SK-N-SH (cell line): ENCODE measurements around the gene IRF5. TPM values are rescaled to one million over a fixed set of nuclear protein-coding genes. Genes with fewer than 3 reads are reported as not detected.
A peak's percentile ranks its signal among the peaks of the same experiment; 100 is the strongest.

ENCODE experiments used
- CTCF ChIA-PET: fragments of 300-600, 350-600 bp; formaldehyde crosslinking; extraction: SDS; loops from one replicate; lab custom pipeline; 2021; lab: Yijun Ruan, JAX
- POLR2A ChIA-PET: fragments of 350-600 bp; sonication (Branson Sonifier 250); formaldehyde crosslinking; extraction: SDS; loops from one replicate; lab custom pipeline; 2020; ENCODE audit warnings: antibody characterized with exemption, inconsistent platforms; lab: Yijun Ruan, JAX
- DNase-seq: peaks from one replicate; pipeline ENCODE4 v3.0.0; 2012
- H2AFZ ChIP-seq: fragments of 200-600 bp; sonication (generic); 2 replicates; pipeline ENCODE4 v1.8.1; 2016; ENCODE audit warnings: antibody characterized with exemption, mild to moderate bottlenecking, low read depth
- H3F3A ChIP-seq: fragments of 200-600 bp; sonication (generic); replicated peaks from 2 replicates; pipeline ENCODE3; 2016; ENCODE audit warnings: antibody characterized with exemption, mild to moderate bottlenecking; ENCODE audit not compliant: insufficient read depth
- H3K27ac ChIP-seq, 2 experiments: fragments of 200-500 bp in 1 of 2; fragments of 200-600 bp in 1 of 2; sonication (Bioruptor generic) in 1 of 2; sonication (generic), shearing (Covaris generic) in 1 of 2; 2 replicates each; pipeline versions ENCODE4 v1.5.1 to v1.6.1; 2014 to 2016; ENCODE audit warnings: low read depth in 2 of 2, inconsistent platforms in 1 of 2, low read length in 1 of 2, mild to moderate bottlenecking in 1 of 2, mixed read lengths in 1 of 2
- H3K27me3 ChIP-seq: fragments of 200-600 bp; sonication (generic), shearing (Covaris generic); 2 replicates; pipeline ENCODE4 v1.6.1; 2016; ENCODE audit warnings: mixed run types; ENCODE audit not compliant: insufficient read depth
- H3K36me3 ChIP-seq, 2 experiments: fragments of 200-500 bp in 1 of 2; fragments of 200-600 bp in 1 of 2; sonication (Bioruptor generic) in 1 of 2; sonication (generic) in 1 of 2; replicated peaks in 1 of 2; 2 replicates each; pipeline versions ENCODE3 to v1.5.1; 2014 to 2016; ENCODE audit warnings: low read length in 1 of 2, mild to moderate bottlenecking in 1 of 2; ENCODE audit not compliant: insufficient read depth in 2 of 2, control insufficient read depth in 1 of 2
- H3K4me1 ChIP-seq, 2 experiments: fragments of 200-500 bp in 1 of 2; fragments of 200-600 bp in 1 of 2; sonication (Bioruptor generic) in 1 of 2; sonication (generic), shearing (Covaris generic) in 1 of 2; 2 replicates each; pipeline versions ENCODE4 v1.5.1 to v1.6.1; 2014 to 2016; ENCODE audit warnings: low read depth in 1 of 2, low read length in 1 of 2, mixed run types in 1 of 2; ENCODE audit not compliant: insufficient read depth in 2 of 2, control insufficient read depth in 1 of 2
- H3K4me2 ChIP-seq: fragments of 200-600 bp; sonication (generic), shearing (Covaris generic); 2 replicates; pipeline ENCODE4 v1.6.1; 2017; ENCODE audit warnings: mixed run types
- H3K4me3 ChIP-seq, 2 experiments: fragments of 200-500 bp in 1 of 2; fragments of 200-600 bp in 1 of 2; sonication (Bioruptor generic) in 1 of 2; sonication (generic), shearing (Covaris generic) in 1 of 2; 2 replicates each; pipeline versions ENCODE4 v1.5.1 to v1.8.1; 2014 to 2016; ENCODE audit warnings: low read depth in 2 of 2, inconsistent platforms in 1 of 2, low read length in 1 of 2, mild to moderate bottlenecking in 1 of 2, mixed read lengths in 1 of 2, moderate library complexity in 1 of 2
- H3K79me2 ChIP-seq: fragments of 200-600 bp; sonication (generic); 2 replicates; pipeline ENCODE4 v1.8.1; 2017; ENCODE audit warnings: mild to moderate bottlenecking; ENCODE audit not compliant: insufficient read depth
- H3K9ac ChIP-seq: fragments of 200-600 bp; sonication (generic); 2 replicates; pipeline ENCODE4 v1.6.1; 2017; ENCODE audit warnings: mixed run types
- H3K9me2 ChIP-seq: fragments of 200-600 bp; sonication (generic); 2 replicates; pipeline ENCODE4 v1.6.1; 2017; ENCODE audit warnings: mixed run types
- H3K9me3 ChIP-seq: fragments of 200-600 bp; sonication (generic); 2 replicates; pipeline ENCODE4 v1.6.1; 2017; ENCODE audit warnings: mixed run types, mild to moderate bottlenecking, moderate library complexity
- H4K20me1 ChIP-seq: fragments of 200-600 bp; sonication (generic); 2 replicates; pipeline ENCODE4 v1.6.1; 2017; ENCODE audit warnings: mild to moderate bottlenecking, mixed run types; ENCODE audit not compliant: insufficient read depth
- CTCF ChIP-seq: fragments of 200-600 bp; sonication (generic); IDR thresholded peaks from 2 replicates; pipeline ENCODE4 v1.6.1; 2017; ENCODE audit warnings: antibody characterized with exemption, mild to moderate bottlenecking, moderate library complexity
- ELF1 ChIP-seq: IDR thresholded peaks from 2 replicates; pipeline ENCODE4 v1.4.0; 2012
- EP300 ChIP-seq, 2 experiments: IDR thresholded peaks; 2 replicates each; pipeline versions ENCODE4 v1.4.0 to v1.6.1; 2012; ENCODE audit warnings: borderline replicate concordance in 1 of 2, low read depth in 1 of 2, low read length in 1 of 2
- FOXJ3 ChIP-seq: sonication (generic); formaldehyde crosslinking; IDR thresholded peaks from 2 replicates; pipeline ENCODE4 v1.5.1; 2020; ENCODE audit warnings: mild to moderate bottlenecking, missing genetic modification reagents
- FOXM1 ChIP-seq: IDR thresholded peaks from 2 replicates; pipeline ENCODE4 v1.4.0; 2012; ENCODE audit warnings: low read depth, mild to moderate bottlenecking
- MAX ChIP-seq: IDR thresholded peaks from 2 replicates; pipeline ENCODE4 v1.4.0; 2012; ENCODE audit warnings: low read depth
- NFIC ChIP-seq: IDR thresholded peaks from 2 replicates; pipeline ENCODE4 v1.4.0; 2012; ENCODE audit warnings: borderline replicate concordance
- NRF1 ChIP-seq: IDR thresholded peaks from 2 replicates; pipeline ENCODE4 v1.6.1; 2012; ENCODE audit warnings: low read depth, mild to moderate bottlenecking, low read length
- PBX3 ChIP-seq: IDR thresholded peaks from 2 replicates; pipeline ENCODE4; 2012
- RAD21 ChIP-seq: IDR thresholded peaks from 2 replicates; pipeline ENCODE4 v1.6.1; 2012; ENCODE audit warnings: mild to moderate bottlenecking, low read length
- REST ChIP-seq: IDR thresholded peaks from 2 replicates; pipeline ENCODE4 v1.6.1; 2012; ENCODE audit warnings: mild to moderate bottlenecking, low read depth, low read length, moderate library complexity
- RFX5 ChIP-seq: IDR thresholded peaks from 2 replicates; pipeline ENCODE4 v1.6.1; 2012; ENCODE audit warnings: mild to moderate bottlenecking, improper control_type of control experiment, low read length
- RXRA ChIP-seq: IDR thresholded peaks from 2 replicates; pipeline ENCODE4 v1.4.0; 2012; ENCODE audit warnings: low read depth, mild to moderate bottlenecking, borderline replicate concordance
- TCF12 ChIP-seq: IDR thresholded peaks from 2 replicates; pipeline ENCODE4 v1.4.0; 2012
- TEAD4 ChIP-seq: IDR thresholded peaks from 2 replicates; pipeline ENCODE4 v1.4.0; 2012; ENCODE audit warnings: mild to moderate bottlenecking, borderline replicate concordance; ENCODE audit not compliant: insufficient read depth
- USF1 ChIP-seq: IDR thresholded peaks from 2 replicates; pipeline ENCODE4 v1.4.0; 2012; ENCODE audit warnings: low read depth, borderline replicate concordance
- ZBTB33 ChIP-seq: IDR thresholded peaks from 2 replicates; pipeline ENCODE4 v1.4.0; 2012; ENCODE audit warnings: low read depth, borderline replicate concordance
- WGBS: methylation state at CpG from one replicate; pipeline ENCODE4 v1.1.6; 2017; ENCODE audit warnings: low lambda C conversion rate; 5-methylcytosine and 5-hydroxymethylcytosine counted together
- polyA plus RNA-seq, 3 experiments: library from polyadenylated mRNA; depleted of rRNA; stranded (reverse); fragments of >200 nt; gene quantifications; 2 replicates each; pipeline ENCODE4 v1.2.3, GENCODE V29; 2012
- TF ChIP-seq, protein P1 (sequence below): fragments of 150-350 bp; IDR thresholded peaks from 2 replicates; pipeline ENCODE4 v1.6.1; 2017; ENCODE audit warnings: antibody characterized with exemption, low read length, low read depth, borderline replicate concordance

Gene IRF5
- polyA plus RNA-seq, 1 of the 3 experiments (the other 2 are of a cell fraction): 0.62 TPM

GRCh38 chr7:128906001-128906765 is 31.5 kb upstream of the IRF5 start:
- CTCF ChIA-PET: interaction anchor here (0.9 to 6.8 kb wide), 7 partner anchors 19 to 490 kb away, joined by 3 to 137 read pairs (median 5); no protein-coding TSS in a partner anchor
- Histone ChIP-seq H3K9me2 (no peaks in the 10 kb centered on the region), H3K27ac (no peak overlapping the region), H3K9me3 (no peaks in the 10 kb centered on the region), H3K4me3 (no peak overlapping the region), H2AFZ (no peak overlapping the region), H3K4me2 (no peak overlapping the region), H3K79me2 (no peaks in the 10 kb centered on the region), H4K20me1 (no peaks in the 10 kb centered on the region), H3F3A (no peaks in the 10 kb centered on the region), H3K9ac (no peak overlapping the region), H3K27me3 (peaks cover 8% of the 10 kb centered on the region; the same call in 1 of the 2 replicates), H3K36me3 (no peaks in the 10 kb centered on the region), H3K4me1 (peaks cover 0 to 9% of the 10 kb centered on the region in 2 experiments; a peak in 1 of 4 replicates)
- no peak for TF ChIP-seq NFIC
- TF ChIP-seq REST: no peak
- TF ChIP-seq FOXJ3: no peak
- TF ChIP-seq, protein P1, sequence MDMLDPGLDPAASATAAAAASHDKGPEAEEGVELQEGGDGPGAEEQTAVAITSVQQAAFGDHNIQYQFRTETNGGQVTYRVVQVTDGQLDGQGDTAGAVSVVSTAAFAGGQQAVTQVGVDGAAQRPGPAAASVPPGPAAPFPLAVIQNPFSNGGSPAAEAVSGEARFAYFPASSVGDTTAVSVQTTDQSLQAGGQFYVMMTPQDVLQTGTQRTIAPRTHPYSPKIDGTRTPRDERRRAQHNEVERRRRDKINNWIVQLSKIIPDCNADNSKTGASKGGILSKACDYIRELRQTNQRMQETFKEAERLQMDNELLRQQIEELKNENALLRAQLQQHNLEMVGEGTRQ: no peak
- no peak for TF ChIP-seq TCF12
- no peak for TF ChIP-seq TEAD4
- TF ChIP-seq ZBTB33: no peak
- no peak for TF ChIP-seq MAX
- TF ChIP-seq CTCF: no peak
- TF ChIP-seq RAD21: no peak
- TF ChIP-seq EP300 (IDR thresholded peaks at IDR 0.05; ENCODE audit: borderline replicate concordance in 1 of 2, low read depth in 1 of 2, low read length in 1 of 2): no peak
- TF ChIP-seq RFX5: no peak
- TF ChIP-seq USF1: no peak
- no peak for TF ChIP-seq RXRA
- TF ChIP-seq PBX3: no peak
- TF ChIP-seq ELF1: no peak
- TF ChIP-seq FOXM1: no peak
- TF ChIP-seq NRF1: no peak
- WGBS: 57% methylated on average over 5 of the region's 5 CpGs
- peak; percentile 30 for DNase-seq
- POLR2A ChIA-PET: no interaction called here
